ENCODE data around the gene DNAH10.

DNA sequence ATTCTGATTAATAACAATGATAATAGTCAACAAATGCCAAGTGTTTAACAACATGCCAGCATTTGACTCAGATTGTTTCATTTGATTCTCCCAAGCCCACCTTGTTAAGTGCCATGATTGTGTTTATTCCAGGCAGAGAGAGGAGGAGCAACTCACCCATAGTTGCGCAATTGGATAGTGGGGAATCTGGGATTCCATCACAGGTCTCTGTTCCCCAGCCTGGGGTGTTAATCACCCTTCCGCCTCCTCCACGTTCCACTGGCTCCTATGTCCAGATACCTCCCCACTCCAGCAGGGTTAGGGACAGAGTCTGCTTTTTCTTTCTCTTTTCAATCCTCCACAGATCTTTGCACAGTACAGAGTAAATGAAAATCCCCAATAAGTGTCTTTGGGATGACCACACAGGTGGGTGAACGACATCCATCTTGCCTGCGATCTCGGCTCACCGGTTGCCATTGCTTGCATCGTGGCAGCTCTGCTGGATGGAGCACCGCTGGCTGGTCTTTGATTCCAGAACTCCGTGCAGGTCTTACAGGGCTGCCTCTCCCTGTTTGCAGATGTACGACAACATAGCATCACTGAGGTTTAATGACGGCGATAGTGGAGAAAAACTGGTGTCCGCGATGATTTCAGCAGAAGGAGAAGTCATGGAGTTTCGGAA is 78.8 kb downstream of the DNAH10 start:
- TF ChIP-seq CTCF (IDR thresholded peaks at IDR 0.05) (no peak), POLR2A (IDR thresholded peaks at IDR 0.05; ENCODE audit: low read length) (no peak), ZC3H11A (IDR thresholded peaks at IDR 0.05) (no peak), POLR2AphosphoS2 (conservative IDR thresholded peaks at IDR 0.05; ENCODE audit: low read length) (no peak)
